ENCODE data around the gene CAMK1D.

CAMK1D gene

GRCh38 chr10:12839941-12840611 lies 490.7 kb downstream of the CAMK1D start:
- TF ChIP-seq CTCF (IDR thresholded peaks at IDR 0.05; ENCODE audit: control insufficient read depth, extremely low read depth, insufficient read depth), result no peak
- no peak for DNase-seq (ENCODE audit: low read depth)
- H3K4me3 ChIP-seq (ENCODE audit: low read depth, low read length), result no peak overlapping the region

- no peak overlapping the region for H3K4me3 ChIP-seq (ENCODE audit: low read depth, low read length)
- DNase-seq (ENCODE audit: low read depth), result no peak
- TF ChIP-seq CTCF (IDR thresholded peaks at IDR 0.05; ENCODE audit: control insufficient read depth, extremely low read depth, insufficient read depth), result no peak
Observed at GRCh38 chr10:12841426-12841825, 492.1 kb downstream of the CAMK1D start.

GRCh38 chr10:12841826-12842225 lies 492.5 kb downstream of the CAMK1D start:
- no peak for DNase-seq (ENCODE audit: low read depth)
- no peak for TF ChIP-seq CTCF (IDR thresholded peaks at IDR 0.05; ENCODE audit: control insufficient read depth, extremely low read depth, insufficient read depth)
- no peak overlapping the region for H3K4me3 ChIP-seq (ENCODE audit: low read depth, low read length)

GRCh38 chr10:12842310-12842709 lies 493.0 kb downstream of the CAMK1D start:
- H3K4me3 ChIP-seq (ENCODE audit: low read depth, low read length), result no peak overlapping the region
- no peak for TF ChIP-seq CTCF (IDR thresholded peaks at IDR 0.05; ENCODE audit: control insufficient read depth, extremely low read depth, insufficient read depth)
- DNase-seq (ENCODE audit: low read depth), result no peak

- TF ChIP-seq CTCF (IDR thresholded peaks at IDR 0.05; ENCODE audit: control insufficient read depth, extremely low read depth, insufficient read depth), result no peak
- no peak overlapping the region for H3K4me3 ChIP-seq (ENCODE audit: low read depth, low read length)
- DNase-seq (ENCODE audit: low read depth), result no peak
Observed at GRCh38 chr10:12843296-12843945, 494.1 kb downstream of the CAMK1D start.

- no peak overlapping the region for H3K4me3 ChIP-seq (ENCODE audit: low read depth, low read length)
- peak; percentile 6 for DNase-seq (ENCODE audit: low read depth)
- no peak for TF ChIP-seq CTCF (IDR thresholded peaks at IDR 0.05; ENCODE audit: control insufficient read depth, extremely low read depth, insufficient read depth)
Observed at GRCh38 chr10:12844811-12845483, 495.6 kb downstream of the CAMK1D start.
